NCI-H2107 treated with DMSO at 0.1 percent for 48 hours (cell line): ENCODE results near the gene PPP1R9B.
A peak's percentile ranks its signal among the peaks of the same experiment; 100 is the strongest.

Experiments used
- DNase-seq: peaks from one replicate; lab custom pipeline; 2025; ENCODE audit not compliant: unreplicated experiment; lab: John Stamatoyannopoulos, UW

PPP1R9B gene

DNA sequence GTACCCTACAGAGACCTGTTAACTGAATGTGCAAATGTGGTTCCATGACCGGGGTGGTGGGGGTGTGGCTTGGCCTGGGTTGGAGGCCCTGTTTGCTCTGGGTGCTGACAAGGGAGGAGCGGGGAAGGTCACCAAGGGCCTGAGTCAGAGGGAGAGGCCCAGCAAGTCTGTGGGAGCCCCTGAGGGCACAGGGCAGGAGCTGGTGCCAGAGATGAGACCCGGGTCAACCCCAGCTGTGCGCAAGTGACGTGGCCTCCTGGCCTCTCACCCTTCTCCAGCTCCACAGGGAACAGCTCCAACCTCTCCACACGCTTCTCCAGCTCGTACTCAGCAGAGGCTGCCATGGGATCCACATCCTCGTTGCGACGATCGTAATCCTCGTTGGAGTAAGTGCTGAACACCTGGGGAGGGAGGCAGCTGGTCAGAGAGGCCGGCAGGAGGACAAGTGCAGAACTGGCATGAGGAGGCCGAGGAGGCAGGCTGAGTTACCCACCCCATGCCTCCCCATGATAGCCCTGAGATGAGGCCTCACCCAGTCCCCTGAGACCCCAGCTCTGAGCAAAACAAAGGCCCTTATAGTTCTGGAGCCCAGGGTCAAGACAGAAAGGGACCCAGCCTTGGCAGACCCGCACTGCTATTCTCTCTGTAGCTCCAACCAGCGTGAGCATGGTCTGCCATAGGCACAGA lies 5.5 kb downstream of the PPP1R9B start:
- no peak for DNase-seq

DNA sequence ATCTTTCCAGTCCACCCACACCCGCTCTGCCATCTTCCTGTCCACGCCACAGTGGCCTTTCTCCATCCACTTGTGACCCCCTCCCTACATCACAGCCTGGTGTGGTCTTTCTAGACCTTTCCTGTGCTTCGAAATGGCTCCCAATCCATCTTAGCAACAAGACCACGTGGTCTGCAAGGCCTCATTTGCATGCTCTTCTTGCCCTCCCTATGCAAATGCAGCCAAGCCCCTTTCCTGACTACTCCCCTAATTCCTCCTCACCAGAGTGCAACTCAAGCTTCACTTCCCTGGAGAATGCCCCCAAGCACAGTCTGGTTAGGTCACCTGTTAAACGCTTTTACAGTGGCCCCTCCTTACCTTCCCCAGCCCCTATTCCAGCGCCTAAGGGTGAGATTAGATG lies 6.1 kb downstream of the PPP1R9B start:
- no peak for DNase-seq

DNA sequence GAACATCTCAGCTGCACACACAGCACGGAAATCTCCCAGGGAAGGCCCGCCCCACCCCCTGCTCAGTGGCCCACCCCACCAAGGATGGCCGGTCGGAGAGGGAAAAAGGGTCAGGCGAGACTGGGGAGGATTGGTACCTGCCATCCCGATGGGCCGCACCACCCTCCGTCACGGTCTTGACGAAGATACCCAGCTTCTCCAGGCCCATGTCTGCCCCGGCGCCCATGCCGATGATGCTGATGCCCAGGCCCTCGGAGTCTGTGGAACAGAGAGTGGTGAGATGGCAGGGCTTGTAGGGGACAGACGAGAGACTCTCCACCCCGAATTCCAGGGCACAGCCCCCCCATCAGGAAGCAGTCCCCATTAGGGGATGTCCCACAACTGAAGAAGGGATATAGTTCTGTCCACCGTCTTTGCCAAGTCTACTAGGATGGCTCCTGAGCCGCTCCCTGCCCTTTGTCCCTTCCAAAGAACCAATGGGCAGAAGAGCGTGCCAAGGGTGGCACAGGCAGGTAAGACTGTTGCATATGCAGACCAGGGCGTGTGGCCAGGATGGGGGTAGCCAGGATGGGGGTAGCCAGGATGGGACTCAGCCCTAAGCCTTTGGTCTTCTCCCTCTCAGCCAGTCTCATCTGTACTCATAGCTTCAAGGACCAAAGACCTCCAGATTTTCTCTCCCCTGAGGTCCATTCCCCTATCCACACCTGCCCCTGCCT lies 6.9 kb downstream of the PPP1R9B start:
- no peak for DNase-seq

DNA sequence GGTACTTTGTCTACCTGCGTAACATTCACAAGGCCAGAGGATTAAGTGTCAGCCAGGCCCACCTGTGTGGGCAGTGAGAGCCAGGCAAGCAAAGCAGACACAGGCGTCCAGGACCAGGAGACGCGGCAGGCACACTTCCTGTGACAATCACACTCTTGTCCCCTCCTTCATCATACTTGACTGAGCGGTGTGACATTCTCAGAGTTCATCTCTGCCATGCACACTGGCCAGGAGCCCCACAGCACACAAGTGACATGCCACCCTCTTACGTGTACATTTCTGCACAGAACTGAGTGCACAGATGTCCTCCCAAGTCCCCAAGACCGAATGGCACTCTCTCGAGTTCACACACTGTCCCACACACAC lies 8.7 kb downstream of the PPP1R9B start:
- no peak for DNase-seq

DNA sequence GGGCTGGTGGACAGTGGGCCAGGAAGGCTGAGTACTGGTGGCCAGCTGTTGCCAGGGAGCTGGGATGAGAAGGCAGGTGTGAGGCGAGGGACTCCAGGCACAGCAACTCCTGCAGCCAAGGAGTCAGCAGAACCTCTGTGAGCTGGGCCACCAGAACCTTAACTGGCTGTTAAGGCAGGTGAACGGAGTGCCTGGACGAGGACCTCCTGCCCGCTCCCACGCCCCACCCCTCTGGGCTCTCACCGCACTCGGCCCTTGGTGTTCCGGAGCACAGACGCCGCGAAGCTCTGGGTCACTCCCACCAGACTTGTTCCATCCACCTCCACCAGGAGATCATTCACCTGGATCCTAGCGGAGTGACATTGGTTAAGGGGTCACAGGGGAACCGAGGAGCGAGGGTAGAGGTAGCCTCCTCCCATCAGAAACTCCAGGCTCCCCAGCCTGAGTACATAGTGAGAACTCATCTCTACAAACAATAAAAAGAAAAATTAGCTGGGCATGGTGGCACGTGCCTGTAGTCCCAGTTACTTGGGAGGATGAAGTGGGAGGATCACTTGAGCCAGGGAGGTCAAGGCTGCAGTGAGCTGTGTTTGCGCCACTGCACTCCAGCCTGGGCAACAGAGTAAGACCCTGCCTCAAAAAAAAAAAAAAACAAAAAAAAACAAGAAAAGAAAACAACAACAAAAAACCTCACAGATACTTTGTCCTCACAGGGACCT lies 9.3 kb downstream of the PPP1R9B start:
- DNase-seq = no peak

DNA sequence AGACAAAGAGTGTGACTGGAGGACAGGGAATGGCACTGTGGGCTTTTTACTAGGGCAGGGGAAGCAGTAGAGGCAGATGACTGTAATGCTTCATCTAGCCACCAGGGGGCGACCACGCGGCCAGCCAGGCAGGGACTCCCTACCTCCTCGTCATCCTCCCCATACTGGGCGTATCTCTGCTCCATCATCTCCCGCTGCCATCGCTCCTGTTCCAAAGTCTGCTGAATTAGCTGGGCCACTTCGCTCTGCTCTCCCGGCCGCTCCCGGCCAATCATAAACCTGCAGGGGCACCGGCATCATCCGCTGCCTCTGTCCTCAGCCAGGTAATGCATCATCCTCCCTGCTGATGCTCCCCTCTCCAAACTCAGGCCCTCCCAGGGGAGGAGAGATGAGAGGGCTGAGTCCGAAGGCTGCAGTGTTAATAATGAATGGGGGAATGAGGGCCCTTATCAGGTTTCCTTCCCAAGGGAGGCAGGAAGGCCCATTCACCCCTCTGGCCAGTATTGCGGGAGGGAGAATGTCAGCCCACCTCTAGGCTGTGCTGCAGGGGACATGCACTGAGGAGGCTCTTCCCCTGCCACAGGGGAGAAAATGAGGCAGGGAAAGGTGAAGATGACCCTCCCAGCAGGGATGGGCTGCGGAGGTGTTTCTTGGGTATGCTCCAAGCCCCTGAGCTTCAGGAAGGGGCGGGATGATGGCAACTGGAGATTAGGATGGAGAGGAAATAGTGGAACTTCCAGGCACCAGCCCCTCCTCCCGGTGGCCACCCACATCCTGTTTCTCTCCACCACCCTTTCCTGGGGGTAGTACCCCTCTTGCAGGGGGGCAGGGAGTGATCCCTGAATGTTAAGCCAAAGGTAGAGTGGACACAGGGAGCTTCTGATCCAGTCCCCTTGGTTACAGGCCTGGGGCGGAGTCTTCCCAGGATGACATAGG lies 10.3 kb downstream of the PPP1R9B start:
- no peak for DNase-seq

DNA sequence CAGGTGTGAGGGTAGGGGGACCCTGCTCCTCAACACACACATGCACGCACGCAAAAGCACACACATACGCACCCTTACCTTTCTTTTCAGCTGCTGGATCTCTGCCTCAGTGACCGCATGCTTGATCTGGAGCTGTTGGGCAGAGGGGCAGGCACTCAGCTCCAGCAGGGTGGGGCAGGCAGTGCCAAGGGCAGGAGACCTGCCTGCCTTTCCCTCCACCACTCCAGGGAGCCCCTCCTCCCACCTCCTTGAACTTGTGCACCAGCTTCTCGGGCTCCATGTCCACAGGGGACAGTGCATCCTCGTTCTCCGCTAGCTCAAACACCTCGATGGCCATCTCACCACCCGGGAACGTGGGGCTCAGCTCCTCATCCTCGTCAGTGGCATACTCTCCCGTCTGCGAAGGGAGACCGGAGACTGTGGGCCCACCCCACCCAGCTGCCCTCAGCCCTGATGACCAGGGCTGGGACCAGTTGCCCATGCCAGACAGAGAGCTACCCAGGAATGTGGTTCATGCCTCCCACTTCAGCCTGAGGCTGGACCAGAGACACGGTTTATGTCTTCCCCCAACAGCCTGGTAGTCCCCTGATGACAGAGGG lies 11.2 kb downstream of the PPP1R9B start:
- DNase-seq = no peak

DNA sequence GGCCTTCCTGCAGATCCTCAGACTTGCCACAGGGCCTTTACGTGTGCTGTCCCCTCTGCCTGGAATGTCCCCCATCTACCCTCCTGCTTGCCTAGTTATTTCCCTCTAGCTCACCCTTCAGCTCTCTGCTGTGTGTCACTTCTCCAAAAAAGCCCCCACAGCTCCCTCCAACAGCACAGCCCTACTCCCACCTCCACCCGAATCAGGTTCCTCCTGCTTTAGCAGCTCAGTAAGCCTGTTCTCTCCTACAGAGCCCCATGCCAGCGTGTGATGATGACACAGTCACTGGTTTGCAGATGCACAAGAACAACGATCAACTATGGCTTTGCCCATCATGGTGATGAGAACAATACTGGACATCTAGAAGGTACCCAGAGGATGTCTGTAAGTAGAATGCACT lies 13.4 kb downstream of the PPP1R9B start:
- no peak for DNase-seq

DNA sequence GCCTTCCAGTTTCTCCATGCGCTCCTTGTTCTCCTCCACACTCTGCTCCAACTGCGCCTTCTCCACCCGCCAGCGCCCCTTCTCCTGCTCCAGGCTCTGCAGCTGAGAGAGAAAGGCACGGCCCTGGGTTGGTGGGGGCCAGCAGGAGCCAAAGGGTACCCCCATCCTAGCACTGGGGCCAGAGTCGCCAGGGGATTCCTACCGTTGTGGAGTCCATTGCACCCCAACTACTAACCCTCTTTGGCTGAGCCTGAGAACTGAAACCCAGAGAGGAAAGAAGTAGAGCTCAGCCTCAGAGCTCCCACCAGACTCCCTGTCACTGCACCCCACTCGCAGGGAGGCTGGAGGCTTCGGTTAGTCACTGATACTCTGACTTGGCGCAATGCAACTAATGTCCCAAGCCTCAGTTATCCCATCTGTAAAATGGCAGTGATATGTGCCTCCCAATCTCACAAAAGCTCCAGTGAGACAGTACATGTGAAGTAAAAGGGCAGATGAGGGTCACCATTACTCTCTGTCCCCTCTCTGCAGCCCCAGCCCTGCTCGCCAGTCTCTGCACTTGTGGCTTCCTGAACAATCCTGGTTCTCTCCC lies 14.3 kb downstream of the PPP1R9B start:
- DNase-seq = no peak

DNA sequence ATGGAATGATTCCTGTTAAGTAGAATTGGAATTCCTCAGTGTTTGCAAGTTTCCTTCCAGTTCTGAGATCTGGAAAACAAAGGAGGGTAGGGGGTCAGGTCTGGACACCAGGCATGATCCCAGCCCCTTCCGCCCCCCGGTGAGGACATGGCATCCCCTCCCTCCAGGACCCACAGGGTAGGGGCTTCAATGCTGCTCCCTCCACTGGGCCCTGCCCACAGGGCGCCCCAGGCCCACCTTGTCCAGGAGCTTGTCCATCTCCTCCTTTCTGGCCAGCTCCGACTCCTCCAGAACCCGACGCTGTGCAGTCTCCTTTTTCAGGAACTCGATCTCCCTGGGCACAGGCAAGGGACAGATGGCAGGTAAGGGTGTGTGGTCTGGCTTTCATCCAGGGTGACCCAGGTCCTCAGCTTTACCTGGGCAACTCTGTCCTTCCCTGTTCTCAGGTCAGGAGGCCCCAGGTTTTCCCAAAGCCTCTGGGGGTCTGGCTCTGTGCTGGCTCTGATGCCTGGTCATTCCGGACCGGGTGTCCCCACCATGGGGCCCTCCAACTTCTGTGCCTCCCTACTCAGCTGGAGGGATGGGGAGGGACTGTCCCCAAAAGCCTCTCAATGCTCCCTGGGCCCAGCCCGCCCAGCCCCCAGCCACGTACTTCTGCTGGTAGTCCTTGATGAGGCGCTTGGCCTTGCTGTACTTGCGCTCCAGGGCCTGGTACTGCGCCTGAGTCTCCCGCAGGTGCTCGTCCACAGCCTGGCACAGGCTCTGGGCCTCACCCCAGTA lies 15.0 kb downstream of the PPP1R9B start:
- DNase-seq = no peak

DNA sequence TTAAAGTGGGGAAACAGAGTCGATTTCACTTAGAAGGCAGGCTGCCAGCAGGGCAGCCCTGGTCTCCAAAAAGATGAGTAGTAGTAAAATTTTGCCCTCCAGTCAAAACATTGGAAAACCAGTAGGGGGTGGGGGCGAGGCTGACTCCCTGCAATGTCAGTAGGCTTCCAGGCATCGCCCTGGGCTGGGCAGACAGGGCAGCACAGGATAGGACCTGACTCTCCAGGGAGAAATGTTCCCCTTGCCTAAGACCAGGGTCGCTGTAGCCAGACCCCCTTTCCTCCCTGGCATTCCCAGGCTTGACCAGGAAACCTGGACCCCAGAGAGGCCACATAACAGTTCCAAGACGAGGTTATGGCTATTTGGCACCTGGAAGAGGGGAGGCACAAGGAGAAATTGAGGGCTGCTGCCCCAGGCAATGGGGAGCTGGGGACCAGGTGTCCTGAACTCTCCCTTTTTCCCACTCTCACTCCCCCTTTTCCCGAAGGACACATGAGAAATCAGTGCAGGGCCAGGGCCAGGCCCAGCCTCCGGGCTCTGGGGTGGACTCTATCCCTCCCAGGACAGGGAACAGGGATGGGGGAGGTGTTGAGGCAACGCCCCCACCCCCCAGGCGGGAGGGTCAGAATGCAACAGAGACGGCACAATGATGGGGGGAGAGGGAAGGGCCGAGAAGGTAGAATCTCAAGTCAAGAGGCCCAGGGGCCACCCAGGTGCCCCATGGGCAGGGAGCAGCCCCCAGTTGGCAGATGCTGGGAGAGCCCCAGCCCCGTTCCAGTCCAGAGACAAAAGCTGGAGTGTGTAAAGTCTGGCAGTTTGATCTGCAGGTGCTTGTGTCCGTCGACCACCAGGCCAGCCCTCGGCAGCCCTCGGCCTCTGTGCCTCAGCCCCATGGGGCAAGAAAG lies 16.0 kb downstream of the PPP1R9B start:
- no peak for DNase-seq

DNA sequence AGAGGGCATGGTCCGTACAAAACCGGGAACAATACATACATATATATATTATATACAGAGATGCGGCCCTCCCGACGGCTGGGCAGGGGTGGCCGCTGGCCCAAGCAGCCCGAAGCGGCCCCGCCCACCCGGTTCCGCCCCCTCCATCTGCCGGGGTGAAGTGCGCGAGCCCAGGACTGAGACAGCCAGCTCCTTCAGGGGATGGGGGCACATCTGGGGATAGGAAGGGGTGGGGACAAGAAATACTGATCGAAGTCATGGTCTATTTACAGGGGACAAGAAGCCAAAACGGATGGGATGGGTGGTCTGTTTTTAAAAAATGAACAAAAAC lies 16.7 kb downstream of the PPP1R9B start:
- DNase-seq = no peak

DNA sequence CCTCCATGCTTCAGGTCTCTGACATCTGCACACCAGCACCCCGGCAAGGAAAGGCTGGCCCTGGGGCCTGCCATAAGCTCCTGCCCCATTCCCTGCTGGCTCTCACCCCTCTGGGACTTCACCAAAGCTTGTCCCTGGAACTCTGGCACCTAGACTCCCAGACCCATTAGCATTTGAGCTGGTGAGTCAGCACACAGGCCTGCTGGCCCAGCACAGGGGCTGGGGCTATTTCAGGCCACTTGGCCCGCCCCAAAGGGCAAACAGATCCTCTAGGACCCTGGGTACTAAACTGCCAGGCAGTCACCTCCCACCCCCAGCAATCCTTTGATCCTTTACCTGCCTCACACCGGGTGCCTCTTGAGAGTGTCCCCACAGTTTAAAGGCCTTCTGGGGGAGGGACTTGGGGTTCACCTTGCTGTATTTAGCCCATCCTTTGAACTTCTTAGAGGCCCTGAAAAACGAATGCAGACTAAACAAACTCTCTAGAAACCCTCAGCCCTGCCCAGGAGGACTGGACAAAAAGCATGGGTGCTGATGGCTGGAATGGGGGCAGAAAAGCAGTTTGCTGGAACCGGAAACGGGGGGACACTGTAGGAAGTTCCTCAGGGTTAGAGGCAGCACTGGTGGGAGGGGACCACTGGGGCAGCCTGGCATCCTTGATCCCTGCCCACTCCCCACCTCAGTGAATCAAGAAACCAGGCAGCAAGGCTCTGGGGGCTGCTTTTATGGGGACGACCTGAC lies 17.3 kb downstream of the PPP1R9B start:
- no peak for DNase-seq

DNA sequence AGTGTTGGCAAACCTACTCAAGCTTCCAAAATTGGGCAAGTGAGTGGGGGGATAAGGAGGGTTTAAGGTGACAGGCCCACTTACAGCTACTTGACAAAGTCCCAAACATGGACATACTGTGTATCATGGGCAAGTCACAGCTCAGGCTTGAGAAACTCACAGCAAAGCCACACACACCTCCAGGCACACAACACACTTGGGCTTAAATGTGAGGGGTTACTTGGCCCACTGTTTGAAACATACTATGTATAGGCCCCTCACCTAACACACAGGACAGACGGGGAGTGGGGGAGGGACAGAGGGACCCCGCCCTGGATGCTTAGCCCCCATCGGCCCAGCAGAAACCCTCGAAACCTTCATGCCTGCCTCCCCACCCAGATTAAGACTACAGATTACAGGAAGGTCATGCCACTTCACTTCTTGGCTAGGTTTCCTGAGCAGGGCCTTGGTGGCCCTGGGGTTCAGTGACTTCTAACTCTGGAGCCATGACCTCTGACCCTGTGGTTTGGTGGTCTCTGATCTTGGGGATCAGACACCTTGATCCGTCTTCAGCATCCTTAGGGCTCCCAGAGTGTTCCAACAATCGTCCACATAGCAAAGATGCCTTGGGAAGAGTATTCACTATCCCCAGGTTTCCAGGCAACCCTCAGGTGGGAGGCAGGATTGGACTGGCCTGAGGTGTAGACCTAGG lies 18.2 kb downstream of the PPP1R9B start:
- no peak for DNase-seq

DNA sequence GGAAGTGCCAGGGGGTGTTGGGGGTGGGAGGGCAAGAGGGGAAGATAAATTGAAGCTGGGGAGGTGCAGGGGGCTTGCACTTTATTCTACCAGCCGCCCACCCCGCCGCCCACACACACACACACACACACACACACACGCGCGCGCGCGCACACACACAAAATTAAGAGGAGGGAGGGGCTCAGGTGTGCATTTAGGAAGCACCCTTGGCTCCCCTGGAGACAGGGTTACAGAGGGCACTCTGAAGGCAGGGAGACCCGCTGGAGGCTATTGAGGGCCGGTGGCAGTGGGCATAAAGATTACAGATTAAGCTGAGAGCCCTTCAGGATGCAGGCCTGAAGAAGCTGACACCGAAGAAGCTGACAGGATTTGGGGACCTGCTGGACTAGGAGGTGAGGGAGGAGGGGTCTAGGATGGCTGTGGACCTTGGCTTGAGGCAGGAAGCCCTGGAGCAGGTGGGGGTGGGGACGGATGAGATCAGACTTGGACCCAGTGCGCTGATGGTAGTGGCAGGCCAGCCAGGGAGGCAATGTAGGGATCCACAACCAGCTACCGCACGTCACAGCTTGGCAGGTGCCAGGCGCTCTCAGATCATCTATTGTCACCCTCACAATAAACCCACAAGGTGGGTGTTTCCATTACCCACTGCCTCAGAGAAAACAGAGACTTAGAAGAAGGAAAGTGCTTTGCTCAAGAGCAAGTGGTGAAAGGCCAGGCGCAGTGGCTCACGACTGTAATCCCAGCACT lies 19.7 kb downstream of the PPP1R9B start:
- DNase-seq = peak; percentile 68

DNA sequence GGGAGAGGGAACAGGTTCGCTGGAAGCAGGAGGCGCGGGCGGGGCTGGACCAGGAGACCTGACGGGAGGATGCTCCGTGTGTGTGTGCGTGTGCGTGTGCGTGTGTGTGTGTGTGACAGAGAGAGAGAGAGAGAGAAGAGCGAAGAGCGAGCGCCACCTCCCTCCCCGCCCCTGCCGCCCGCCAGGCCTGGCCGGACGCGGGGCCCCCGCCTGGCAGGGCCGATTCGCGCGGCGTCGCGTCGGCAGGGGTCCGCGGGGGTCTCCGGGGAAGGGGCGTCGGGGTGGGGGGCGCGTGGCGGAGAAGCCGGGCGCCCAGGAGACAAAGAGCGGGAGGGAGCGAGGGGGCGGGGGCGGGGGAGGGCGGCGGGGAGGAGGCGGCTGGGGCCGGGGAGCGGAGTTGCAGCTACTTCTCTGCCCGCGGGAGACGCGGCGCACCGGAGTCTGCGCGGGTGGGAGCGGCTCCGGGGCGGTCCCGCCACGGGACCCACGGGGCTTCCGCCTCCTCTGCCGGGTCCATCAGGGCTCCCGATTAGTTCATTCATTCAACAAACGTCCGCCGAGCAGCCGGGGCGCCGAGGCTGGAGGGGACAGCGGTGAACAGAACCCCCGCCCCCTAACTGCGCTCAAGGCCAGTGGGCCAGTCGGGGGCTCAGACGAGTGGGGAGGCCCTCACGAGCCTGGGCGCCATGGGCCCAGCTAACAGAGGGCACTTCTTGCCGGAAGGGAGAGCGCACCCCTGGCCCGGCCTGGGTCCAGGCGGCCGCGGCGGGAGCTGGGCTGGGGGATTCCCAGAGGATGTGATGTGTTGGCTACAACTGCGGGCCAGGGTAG lies 20.5 kb downstream of the PPP1R9B start, which contains the start of gene SAMD14:
Gene SAMD14, minus strand, starts transcription at position 433 of the 831 bp plus-strand sequence. CDS start 5,201 bp downstream, outside the sequence.
- no peak for DNase-seq
